Measurements from ENCODE around the gene RNASEH2B.

GRCh38 chr13:50889317-50889716 is 20.3 kb upstream of the RNASEH2B start:
- TF ChIP-seq EZH2 (IDR thresholded peaks at IDR 0.05; ENCODE audit: borderline replicate concordance, low read depth, low read length, severe bottlenecking): no peak
- no peak for TF ChIP-seq CTCF (IDR thresholded peaks at IDR 0.05; ENCODE audit: borderline replicate concordance, extremely low read depth, low read length, poor library complexity, severe bottlenecking)

Data from DND-41 (cell line).